ENCODE data around the gene DLX4.

DNA sequence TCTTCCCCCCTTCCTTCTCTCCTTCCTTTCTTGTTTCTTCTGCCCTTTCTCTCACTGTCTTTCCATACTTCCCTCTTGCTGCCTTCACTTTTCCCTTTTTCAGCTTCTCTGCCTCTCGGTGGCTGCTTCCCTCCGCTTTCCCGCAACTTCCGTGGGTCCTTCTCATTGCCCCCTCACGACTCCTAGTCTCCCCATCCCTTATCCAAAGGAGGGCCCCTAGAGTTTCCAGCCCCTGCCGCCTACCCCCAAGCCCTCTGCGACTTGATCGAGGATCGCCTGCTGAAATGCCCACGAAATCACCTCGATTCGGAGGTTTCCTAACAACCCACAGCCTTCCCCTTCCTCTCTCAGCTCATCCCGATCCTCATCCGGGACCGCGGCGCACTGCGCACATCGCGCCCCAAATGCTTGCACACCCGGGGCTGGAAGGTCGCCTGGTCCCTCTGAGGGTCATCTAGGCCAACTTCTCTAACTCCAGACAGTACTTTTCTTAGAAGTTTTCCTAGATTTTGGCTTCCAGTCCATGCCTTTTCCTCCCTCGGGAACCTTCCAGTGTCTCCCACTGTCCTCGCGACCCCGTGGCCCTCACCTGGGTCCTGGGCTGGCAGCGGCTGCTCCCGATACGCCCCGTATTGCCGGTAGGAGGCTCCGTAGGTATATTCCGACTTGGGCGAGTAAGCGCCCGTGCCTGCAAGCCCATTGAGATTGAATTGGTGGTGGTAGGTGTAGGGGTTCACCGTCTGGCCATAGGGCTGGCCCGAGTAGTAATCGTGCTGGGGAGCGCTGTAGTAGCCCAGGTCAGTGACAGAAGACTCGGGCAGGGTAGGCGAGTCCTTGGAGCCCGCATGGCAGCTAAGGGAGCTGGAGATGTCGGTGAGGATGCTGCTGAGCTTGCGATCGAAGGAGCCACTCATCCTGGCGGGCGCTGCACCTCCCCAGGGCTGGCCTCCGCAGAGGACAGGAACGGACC lies 25.4 kb downstream of the DLX4 start:
- TF ChIP-seq POLR2AphosphoS5 (IDR thresholded peaks at IDR 0.05; ENCODE audit: insufficient read depth in 1 of 2, low read depth in 1 of 2), result no peak
- TF ChIP-seq, protein P1, sequence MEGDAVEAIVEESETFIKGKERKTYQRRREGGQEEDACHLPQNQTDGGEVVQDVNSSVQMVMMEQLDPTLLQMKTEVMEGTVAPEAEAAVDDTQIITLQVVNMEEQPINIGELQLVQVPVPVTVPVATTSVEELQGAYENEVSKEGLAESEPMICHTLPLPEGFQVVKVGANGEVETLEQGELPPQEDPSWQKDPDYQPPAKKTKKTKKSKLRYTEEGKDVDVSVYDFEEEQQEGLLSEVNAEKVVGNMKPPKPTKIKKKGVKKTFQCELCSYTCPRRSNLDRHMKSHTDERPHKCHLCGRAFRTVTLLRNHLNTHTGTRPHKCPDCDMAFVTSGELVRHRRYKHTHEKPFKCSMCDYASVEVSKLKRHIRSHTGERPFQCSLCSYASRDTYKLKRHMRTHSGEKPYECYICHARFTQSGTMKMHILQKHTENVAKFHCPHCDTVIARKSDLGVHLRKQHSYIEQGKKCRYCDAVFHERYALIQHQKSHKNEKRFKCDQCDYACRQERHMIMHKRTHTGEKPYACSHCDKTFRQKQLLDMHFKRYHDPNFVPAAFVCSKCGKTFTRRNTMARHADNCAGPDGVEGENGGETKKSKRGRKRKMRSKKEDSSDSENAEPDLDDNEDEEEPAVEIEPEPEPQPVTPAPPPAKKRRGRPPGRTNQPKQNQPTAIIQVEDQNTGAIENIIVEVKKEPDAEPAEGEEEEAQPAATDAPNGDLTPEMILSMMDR (IDR thresholded peaks at IDR 0.05), result no peak
- no peak for TF ChIP-seq POLR2A (IDR thresholded peaks at IDR 0.05)

All from vagina (tissue), 2 donors.